DMS 273 (cell line): ENCODE data around the gene DDT.
"Not testable (repeated sequence)": the region's sequence is repeated elsewhere in the genome, so short reads cannot be mapped to it uniquely, and the experiment has no call there.

ENCODE experiments used
- DNase-seq: peaks from one replicate; lab custom pipeline; 2025; ENCODE audit not compliant: unreplicated experiment; lab: John Stamatoyannopoulos, UW

The DDT gene

DNA sequence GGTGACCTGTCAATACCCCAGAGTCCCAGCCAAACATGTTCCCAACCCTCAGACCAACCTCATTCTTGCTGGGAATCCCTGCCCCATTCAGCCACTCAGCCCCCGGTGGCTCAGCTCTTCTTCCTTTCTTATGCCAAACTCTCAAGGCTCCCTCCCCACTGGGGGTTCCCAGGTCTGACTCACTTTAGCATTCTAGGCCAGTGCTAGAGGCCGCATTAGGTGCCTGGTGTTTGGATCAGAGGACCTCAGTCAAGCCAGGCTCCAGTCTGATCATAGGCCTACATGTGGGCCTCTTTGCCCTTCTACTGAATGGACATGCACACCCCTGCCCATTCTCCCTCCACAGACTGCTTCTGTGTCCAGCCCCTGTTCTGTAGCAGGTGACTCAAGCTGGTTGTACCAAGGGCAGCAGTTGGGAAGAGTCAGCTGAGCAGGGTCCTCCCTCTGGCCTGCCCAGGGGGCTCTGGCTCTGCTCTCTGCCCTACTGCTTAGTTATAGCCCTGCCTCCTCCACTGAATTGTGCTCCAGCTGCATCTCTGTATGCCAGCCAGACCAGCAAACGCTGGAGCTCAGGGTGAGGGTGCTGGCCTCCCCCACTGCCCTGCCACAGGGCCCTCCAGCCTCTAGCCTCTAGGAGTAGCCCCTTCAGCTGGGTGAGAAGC is 15.5 kb upstream of the DDT start:
- DNase-seq: not testable (repeated sequence)

DNA sequence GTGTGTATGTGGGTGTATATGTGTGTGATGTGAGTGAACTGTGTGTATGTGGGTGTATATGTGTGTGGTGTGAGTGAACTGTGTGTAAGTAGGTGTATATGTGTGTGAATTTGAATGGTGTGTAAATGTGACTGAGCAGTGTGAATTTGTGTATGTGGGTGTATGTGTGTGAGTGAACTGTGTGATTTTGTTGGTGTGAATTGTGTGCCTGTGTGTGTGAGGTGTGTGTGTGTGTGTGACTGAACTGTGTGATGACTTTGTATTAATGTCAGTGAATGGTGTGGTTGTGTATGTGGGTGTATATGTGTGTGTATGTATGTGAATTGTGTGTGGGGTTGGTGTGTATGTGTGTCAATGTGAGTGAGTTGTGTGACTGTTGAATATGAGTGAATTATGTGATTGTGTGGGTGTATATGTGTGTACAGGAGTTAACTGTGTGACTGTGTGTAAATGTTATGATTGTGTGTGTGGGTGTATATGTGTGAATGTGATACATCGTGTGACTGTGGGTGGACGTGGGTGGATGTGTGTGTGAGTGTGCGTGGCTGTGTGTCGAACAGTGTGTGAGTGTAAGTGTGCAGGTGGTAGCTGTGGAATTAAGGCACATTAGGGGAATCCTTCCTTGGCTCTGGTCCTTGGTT is 12.4 kb upstream of the DDT start:
- not testable (repeated sequence) for DNase-seq

DNA sequence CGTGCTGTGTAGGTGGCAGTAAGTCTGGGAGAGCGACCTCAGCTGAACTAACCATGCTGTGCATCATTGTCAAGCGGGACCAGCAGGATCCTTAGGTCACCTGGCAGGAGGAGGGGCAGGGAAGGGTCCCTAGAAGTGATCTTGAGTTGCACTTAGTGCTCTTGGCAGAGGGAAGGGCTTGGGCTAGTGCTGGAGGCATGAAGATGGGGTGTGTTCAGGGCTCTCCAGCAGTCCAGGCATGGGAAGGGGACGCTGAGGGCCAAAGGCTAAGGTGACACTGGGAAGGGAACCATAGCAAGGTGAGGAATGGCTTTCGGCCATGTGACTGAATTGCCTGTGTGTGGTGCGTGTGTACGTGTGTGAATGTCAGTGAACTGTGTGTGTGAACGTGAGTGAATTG is 11.8 kb upstream of the DDT start:
- not testable (repeated sequence) for DNase-seq

DNA sequence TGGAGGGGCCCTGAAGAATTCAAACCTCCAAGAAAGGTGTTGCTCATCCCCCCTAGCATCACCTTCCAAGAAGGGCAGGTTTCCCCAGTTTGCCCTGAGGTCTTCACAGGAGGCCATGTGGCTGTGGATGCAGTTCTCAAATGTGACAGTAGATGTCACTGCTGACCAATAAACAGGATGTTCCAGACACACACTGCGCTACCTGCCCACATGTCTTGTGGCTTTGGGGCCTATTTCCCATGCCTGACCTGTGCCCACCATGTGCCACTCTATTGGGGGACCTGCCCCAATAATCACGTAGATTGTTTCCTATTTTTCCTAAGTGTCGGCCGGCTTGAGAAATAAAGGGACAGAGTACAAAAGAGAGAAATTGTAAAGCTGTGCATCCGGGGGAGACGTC is 10.2 kb upstream of the DDT start:
- DNase-seq: no peak

DNA sequence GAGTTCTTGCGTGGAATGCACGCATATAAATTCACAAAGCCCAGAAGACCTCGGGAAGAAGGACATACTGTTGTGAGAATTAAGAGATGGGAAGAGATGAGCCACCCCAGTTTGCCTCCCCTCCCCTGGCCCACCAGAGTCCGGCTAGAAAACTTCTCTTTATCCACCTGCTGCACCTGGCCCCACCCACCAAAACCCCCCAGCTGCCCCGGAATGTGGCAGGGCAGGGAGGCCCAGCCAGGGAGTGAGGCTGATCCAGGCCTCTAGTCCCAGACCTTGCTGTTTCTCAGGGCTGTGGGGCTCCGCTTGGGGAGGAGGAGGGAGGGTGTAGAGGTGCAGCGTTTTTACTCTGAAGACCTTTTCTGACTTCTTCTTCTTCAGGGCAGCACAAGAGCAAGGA is 6.3 kb upstream of the DDT start:
- not testable (repeated sequence) for DNase-seq

DNA sequence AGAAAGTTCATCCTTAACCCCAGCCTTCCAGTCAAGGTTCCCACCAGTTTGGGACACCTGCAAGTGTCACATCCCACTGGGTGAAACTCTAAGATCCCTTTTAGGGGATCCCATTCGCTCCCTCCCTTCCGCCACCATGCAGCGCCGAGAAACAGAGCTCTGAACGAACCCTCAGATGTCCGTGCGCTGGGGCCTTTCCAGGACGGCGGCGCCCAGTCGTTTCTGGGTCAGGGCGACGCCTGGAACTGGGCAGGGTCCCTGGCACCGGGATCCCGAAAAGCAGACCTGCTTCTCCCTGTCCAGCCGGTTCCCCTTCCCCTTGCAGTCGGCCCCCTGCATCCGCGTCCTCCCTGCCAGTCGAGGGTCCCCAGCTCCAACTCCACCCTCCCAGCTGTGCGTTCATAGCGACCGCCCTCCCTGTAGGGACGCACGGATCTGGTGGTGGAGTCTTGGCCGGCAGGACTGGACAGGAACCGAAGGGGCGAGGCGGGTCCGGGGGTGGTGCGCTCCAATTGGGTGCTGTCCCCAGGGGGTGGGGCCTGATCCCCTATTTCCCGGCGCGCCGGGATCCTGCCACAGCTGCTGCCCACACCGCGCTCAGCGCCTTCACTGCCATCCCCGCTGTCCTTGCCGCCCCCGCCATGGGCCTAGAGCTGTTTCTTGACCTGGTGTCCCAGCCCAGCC is 5.5 kb upstream of the DDT start, which contains the start of gene GSTT2:
GSTT2 (plus strand) TSS at position 578 of the 684 bp plus-strand sequence.
- DNase-seq: not testable (repeated sequence)

DNA sequence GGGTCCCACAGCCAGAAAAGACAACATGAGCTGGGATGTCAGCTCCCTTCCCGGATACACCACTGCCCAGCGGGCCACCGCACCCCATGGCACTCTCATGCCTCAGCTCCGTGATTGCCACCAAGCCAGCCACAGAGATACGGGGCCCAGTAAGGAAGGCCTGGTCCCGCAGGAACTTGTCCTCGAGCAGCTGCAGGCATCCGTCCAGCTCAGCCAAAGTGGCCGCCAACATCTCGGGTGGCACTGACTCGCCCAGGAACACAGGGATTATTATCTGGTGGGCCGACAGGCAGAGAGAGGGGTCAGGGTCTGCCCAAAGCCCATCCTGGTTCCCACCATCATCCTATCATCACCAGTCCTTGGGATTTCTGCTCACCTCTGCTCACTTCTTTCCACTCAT is 3.1 kb upstream of the DDT start:
- DNase-seq: not testable (repeated sequence)

DNA sequence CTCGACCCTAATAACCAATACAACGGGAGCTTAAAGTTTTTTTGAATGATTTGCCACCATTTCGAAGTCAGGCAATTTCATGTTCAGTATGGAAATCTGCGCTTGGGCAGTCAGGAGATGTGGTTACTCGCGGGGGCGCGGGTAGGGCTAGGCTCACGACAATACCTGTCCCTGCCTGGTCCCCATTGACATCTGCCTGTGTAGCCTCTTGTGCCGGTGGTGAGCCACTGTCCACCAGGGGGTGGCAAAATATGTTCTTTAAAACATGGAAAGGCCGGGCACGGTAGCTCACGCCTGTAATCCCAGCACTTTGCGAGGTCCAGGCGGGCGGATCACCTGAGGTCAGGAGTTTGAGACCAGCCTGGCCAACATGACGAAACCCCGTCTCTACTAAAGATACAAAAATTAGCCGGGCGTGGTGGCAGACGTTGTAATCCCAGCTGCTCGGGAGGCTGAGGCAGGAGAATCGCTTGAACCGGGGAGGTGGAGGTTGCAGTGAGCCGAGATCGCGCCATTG is 653 bp upstream of the DDT start:
- not testable (repeated sequence) for DNase-seq

DNA sequence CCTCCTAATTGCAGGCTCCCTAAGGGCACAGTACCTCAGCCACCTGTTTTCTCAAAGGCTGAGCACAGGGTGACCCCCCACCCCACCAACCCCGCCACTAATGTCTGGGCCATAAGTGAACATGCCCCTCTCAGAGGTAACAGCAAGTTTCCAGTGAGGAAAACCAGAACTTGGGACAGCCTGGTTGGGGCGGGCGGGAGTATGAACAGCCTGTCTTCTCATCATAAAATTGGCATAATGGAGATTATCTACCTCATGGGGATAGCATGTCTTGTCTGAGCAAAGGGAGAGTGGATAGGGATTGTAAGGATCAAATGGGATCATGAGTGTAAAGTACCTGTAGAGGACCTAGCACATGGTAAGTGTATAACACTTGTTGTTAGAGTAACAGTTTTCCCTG is 2.3 kb downstream of the DDT start:
- DNase-seq: not testable (repeated sequence)

DNA sequence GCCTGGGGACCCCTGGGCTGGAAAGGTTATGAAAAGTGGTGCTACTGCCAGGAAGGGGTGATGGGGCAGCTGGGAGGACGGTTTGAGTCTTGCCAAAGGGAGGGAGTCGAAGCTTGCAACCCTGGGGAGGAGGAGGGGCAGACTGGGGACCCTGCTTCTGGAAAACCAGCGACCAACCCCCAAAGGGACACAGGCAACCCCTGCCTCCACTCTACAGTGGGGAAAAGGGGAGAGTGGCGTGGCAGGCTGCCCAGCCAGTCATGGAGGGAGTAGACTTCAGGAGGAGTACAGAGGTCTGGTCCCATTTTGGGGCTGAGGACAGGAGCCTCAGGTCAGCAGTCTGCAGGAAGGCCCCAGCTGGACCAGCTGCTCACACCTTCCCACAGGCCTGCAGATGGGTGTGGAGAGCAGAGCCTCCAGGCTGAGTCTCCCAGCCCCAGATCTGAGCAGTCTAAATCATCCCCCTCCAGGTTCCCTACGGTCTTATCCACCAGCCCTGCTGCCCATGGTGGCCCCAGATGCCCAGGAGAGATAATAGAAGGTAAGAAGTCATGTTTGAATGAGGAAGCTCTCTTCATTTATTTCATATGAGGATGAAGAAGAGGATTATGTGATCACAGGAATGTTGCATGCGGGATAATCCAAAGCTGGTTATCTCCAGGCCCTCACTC is 3.3 kb downstream of the DDT start:
- no peak for DNase-seq

DNA sequence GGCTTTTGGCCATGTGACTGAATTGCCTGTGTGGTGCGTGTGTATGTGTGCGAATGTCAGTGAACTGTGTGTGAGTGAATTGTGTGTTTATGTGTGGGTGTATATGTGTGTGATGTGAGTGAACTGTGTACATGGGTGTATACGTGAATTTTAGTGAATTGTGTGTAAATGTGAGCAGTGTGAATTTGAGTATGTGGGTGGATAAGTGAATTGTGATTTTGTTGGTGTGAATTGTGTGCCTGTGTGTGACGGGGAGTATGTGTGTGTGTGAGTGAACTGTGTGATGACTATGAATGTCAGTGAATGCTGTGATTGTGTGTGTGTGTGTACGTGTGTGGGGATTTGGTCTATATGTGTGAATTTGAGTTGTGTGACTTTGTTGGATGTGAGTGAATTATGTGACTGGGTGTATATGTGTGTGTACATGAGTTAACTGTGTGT is 4.0 kb downstream of the DDT start:
- no peak for DNase-seq

DNA sequence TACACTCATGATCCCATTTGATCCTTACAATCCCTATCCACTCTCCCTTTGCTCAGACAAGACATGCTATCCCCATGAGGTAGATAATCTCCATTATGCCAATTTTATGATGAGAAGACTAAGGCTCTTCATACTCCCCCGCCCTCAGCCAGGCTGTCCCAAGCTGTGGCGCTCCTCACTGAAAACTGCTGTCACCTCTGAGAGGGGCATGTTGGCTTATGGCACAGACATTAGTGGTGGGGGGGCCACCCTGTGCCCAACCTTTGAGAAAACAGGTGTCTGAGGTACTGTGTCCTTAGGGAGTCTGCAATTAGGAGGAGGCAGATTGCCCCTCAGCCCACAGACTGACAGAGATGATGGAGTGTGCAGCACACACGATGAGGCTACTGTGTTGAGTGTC is 5.2 kb downstream of the DDT start:
- no peak for DNase-seq

DNA sequence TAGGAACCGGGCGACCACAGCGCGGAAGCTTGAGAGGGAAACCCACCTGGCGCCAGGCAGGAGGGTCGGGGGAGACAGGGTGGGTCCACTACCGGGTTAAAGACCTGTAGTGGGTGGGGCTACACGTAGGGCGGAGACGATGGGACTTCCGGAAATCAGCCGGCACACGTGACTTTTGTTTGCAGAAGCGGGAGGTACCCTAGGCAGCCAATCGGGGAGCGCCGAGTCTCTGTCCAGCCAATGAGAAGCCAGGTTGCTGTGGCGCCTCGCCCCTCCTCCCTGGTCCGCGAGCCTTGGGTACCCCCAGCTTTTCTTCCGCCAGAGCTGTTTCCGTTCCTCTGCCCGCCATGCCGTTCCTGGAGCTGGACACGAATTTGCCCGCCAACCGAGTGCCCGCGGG is 7.7 kb downstream of the DDT start, which contains the start of gene DDTL:
DDTL (plus strand) TSS at position 321 of the 400 bp plus-strand sequence; CDS start at position 348, 27 bp downstream.
- not testable (repeated sequence) for DNase-seq

DNA sequence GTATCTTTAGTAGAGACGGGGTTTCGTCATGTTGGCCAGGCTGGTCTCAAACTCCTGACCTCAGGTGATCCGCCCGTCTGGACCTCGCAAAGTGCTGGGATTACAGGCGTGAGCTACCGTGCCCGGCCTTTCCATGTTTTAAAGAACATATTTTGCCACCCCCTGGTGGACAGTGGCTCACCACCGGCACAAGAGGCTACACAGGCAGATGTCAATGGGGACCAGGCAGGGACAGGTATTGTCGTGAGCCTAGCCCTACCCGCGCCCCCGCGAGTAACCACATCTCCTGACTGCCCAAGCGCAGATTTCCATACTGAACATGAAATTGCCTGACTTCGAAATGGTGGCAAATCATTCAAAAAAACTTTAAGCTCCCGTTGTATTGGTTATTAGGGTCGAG is 8.1 kb downstream of the DDT start:
- not testable (repeated sequence) for DNase-seq

DNA sequence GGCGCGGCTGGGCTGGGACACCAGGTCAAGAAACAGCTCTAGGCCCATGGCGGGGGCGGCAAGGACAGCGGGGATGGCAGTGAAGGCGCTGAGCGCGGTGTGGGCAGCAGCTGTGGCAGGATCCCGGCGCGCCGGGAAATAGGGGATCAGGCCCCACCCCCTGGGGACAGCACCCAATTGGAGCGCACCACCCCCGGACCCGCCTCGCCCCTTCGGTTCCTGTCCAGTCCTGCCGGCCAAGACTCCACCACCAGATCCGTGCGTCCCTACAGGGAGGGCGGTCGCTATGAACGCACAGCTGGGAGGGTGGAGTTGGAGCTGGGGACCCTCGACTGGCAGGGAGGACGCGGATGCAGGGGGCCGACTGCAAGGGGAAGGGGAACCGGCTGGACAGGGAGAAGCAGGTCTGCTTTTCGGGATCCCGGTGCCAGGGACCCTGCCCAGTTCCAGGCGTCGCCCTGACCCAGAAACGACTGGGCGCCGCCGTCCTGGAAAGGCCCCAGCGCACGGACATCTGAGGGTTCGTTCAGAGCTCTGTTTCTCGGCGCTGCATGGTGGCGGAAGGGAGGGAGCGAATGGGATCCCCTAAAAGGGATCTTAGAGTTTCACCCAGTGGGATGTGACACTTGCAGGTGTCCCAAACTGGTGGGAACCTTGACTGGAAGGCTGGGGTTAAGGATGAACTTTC is 13.0 kb downstream of the DDT start, which contains the start of gene GSTT2B:
GSTT2B (minus strand) TSS at position 112 of the 688 bp plus-strand sequence; CDS start at position 48, 64 bp downstream.
- DNase-seq: not testable (repeated sequence)

DNA sequence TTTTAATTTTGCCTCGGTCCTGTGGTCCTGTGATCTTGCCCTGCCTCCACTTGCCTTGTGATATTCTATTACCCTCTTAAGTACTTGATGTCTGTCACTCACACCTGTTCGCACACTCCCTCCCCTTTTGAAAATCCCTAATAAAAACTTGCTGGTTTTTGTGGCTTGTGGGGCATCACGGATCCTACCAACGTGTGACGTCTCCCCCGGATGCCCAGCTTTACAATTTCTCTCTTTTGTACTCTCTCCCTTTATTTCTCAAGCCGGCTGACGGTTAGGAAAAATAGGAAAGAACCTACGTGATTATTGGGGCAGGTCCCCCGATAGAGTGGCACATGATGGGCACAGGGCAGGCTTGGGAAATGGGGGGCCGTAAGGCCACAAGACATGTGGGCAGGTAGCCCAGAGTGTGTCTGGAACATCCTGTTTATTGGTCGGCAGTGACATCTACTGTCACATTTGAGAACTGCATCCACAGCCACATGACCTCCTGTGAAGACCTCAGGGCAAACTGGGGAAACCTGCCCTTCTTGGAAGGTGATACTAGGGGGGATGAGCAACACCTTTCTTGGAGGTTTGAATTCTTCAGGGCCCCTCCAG is 17.8 kb downstream of the DDT start:
- DNase-seq: peak; percentile 85

DNA sequence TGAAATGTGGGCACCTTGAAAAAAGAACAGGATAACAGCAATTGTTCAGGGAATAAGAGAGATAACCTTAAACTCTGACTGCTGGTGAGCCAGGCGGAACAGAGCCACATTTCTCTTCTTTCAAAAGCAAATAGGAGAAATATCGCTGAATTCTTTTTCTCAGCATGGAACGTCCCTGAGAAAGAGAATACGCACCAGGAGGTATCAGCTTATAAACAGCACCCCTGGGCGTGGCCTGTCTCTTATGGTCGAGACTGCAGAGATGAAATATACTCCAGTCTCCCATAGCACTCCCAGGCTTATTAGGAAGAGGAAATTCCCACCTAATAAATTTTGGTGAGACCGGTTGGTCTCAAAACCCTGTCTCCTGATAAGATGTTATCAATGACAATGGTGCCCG is 18.4 kb downstream of the DDT start:
- DNase-seq: not testable (repeated sequence)

DNA sequence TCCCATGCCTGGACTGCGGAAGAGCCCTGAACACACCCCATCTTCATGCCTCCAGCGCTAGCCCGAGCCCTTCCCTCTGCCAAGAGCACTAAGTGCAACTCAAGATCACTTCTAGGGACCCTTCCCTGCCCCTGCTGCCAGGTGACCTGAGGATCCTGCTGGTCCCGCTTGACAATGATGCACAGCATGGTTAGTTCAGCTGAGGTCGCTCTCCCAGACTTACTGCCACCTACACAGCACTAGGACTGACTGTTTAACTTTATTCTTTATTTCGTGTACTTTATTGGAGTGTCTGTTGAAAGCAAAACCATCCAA is 19.3 kb downstream of the DDT start:
- DNase-seq: not testable (repeated sequence)

DNA sequence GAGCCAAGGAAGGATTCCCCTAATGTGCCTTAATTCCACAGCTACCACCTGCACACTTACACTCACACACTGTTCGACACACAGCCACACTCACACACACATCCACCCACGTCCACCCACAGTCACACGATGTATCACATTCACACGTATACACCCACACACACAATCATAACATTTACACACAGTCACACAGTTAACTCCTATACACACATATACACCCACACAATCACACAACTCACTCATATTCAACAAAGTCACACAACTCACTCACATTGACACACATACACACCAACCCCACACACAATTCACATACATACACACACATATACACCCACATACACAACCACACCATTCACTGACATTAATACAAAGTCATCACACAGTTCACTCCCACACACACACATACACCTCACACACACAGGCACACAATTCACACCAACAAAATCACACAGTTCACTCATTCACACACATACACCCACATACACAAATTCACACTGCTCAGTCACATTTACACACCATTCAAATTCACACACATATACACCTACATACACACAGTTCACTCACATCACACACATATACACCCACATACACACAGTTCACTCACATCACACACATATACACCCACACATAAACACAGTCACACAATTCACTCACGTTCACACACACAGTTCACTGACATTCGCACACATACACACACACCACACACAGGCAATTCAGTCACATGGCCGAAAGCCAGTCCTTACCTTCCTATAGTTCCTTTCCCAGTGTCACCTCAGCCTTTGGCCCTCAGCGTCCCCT is 19.8 kb downstream of the DDT start:
- DNase-seq: not testable (repeated sequence)
